Measurements from ENCODE around the gene UMODL1.

GRCh38 chr21:42187976-42188653 lies 117.0 kb downstream of the UMODL1 start:
- peak; percentile 72 for TF ChIP-seq POLR2AphosphoS5 (IDR thresholded peaks at IDR 0.05; ENCODE audit: low read depth)
- TF ChIP-seq CTCF (IDR thresholded peaks at IDR 0.05; ENCODE audit: insufficient read depth, low read length): no peak
- TF ChIP-seq REST (IDR thresholded peaks at IDR 0.05; ENCODE audit: insufficient replicate concordance, low read depth): no peak
